ENCODE data around the gene TTLL6. TPM values are rescaled to one million over a fixed set of nuclear protein-coding genes. Genes with fewer than 3 reads are reported as not detected.

The TTLL6 gene
- total and polyA plus RNA-seq, 9 of the 15 experiments (the other 6 are each of a cell fraction or from before 2014, with no cell fraction given), result 0.05 TPM; not detected in 8

- peak; percentile 45; the same call in 1 of the 2 replicates for TF ChIP-seq HMG20A (CRISPR knock-in tag; conservative IDR thresholded peaks at IDR 0.05)
- peak; percentile 94 for TF ChIP-seq ZNF354B (CRISPR knock-in tag; IDR thresholded peaks at IDR 0.05)
- TF ChIP-seq ZNF174 (CRISPR knock-in tag; IDR thresholded peaks at IDR 0.05), result 0 out of 2 replicates have a peak, but pooled peaks have one; percentile 57
- peak; percentile 73 for TF ChIP-seq GMEB1 (CRISPR knock-in tag; IDR thresholded peaks at IDR 0.05)
- no peak for TF ChIP-seq CEBPG (CRISPR knock-in tag; IDR thresholded peaks at IDR 0.05)
- TF ChIP-seq CEBPG (tag; conservative IDR thresholded peaks at IDR 0.05 in 1 of 2, IDR thresholded peaks at IDR 0.05 in 1 of 2), result peak in 1 of 2 experiments; percentile 48; a peak in 2 of 4 replicates
- peak; percentile 84 for TF ChIP-seq ZNF75A (CRISPR knock-in tag; IDR thresholded peaks at IDR 0.05)
- TF ChIP-seq PBX2 (CRISPR knock-in tag; IDR thresholded peaks at IDR 0.05; ENCODE audit: low read depth), result no peak
- TF ChIP-seq PBX2 (tag; conservative IDR thresholded peaks at IDR 0.05; ENCODE audit: low read depth), result peak; percentile 89
- peak; percentile 99 for TF ChIP-seq KLF6 (CRISPR knock-in tag; IDR thresholded peaks at IDR 0.05; ENCODE audit: borderline replicate concordance)
- peak; percentile 99 for TF ChIP-seq CREB3 (tag; conservative IDR thresholded peaks at IDR 0.05; ENCODE audit: low read depth)
- TF ChIP-seq ARID3A (IDR thresholded peaks at IDR 0.05; ENCODE audit: borderline replicate concordance, low read depth, low read length), result peak; percentile 65; the same call in 1 of the 2 replicates
- TF ChIP-seq ZNF41 (CRISPR knock-in tag; conservative IDR thresholded peaks at IDR 0.05), result peak; percentile 97
- TF ChIP-seq PTTG1 (tag; IDR thresholded peaks at IDR 0.05; ENCODE audit: low read depth), result peak; percentile 99
- TF ChIP-seq HOXB6 (CRISPR knock-in tag; IDR thresholded peaks at IDR 0.05; ENCODE audit: borderline replicate concordance), result peak; percentile 92; the same call in 1 of the 2 replicates
- TF ChIP-seq ZNF239 (CRISPR knock-in tag; IDR thresholded peaks at IDR 0.05), result peak; percentile 95
- no peak for TF ChIP-seq MTA1 (IDR thresholded peaks at IDR 0.05; ENCODE audit: borderline replicate concordance)
- no peak for TF ChIP-seq ZNF764 (CRISPR knock-in tag; IDR thresholded peaks at IDR 0.05; ENCODE audit: low read depth)
- peak; percentile 89 for TF ChIP-seq ZFP1 (CRISPR knock-in tag; IDR thresholded peaks at IDR 0.05)
- peak; percentile 89; the same call in 1 of the 2 replicates for TF ChIP-seq KLF10 (CRISPR knock-in tag; IDR thresholded peaks at IDR 0.05)
- no peak for TF ChIP-seq ARID1B (IDR thresholded peaks at IDR 0.05)
Observed at GRCh38 chr17:48825446-48826381, 8.7 kb upstream of the TTLL6 start (continued).
